SIG-M5 treated with dmso at 0.1 percent for 504 hours (cell line): ENCODE data around the gene SEPTIN3.

Source experiments
- DNase-seq: peaks from one replicate; lab custom pipeline; 2025; ENCODE audit not compliant: unreplicated experiment; lab: John Stamatoyannopoulos, UW

SEPTIN3 gene

GRCh38 chr22:42010778-42011177 lies 41.5 kb downstream of the SEPTIN3 start:
- no peak for DNase-seq

- no peak for DNase-seq
Observed at GRCh38 chr22:42013385-42013784, 44.1 kb downstream of the SEPTIN3 start.

- no peak for DNase-seq
Observed at GRCh38 chr22:42016111-42016510, 46.9 kb downstream of the SEPTIN3 start.

GRCh38 chr22:42018224-42018623 lies 49.0 kb downstream of the SEPTIN3 start:
- DNase-seq, result no peak
